ENCODE measurements around the gene NFS1. TPM values are rescaled to one million over a fixed set of nuclear protein-coding genes. Genes with fewer than 3 reads are reported as not detected.
"Not testable (repeated sequence)": the region's sequence is repeated elsewhere in the genome, so short reads cannot be mapped to it uniquely, and the experiment has no call there.

The NFS1 gene
- polyA plus RNA-seq, 1 donor (not counting 4 experiments of a cell fraction or from before 2014, with no cell fraction given), result 39.6 TPM

DNA sequence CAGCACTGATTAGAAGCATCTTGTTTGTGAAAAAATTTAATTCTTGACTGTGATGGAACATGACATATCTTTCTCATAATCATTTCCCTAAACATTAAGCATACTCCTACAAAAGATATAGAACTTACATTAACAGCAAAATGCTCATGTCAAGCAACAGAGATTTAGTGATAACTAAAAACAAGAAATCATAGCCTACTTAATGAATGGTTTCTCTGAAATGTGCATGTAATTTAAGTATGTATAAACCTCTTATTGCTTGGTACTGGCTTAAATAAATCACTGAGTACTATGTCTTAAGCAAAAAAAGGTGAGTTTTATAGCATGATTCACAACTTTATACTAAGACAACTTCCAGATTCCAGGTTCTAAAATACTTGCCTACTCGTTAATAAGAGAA, 9.3 kb upstream of the NFS1 start:
- dilution Hi-C loops (cut with MboI; ENCODE audit: extremely low pct_ligation_motif_present, low sequenced_read_pairs), result no loop called here
- Histone ChIP-seq H3K27me3 (ENCODE audit: control insufficient read depth, extremely low read depth, insufficient read depth, low read length) (no peaks in the 10 kb centered on the region), H2AFZ (ENCODE audit: control insufficient read depth, low read length) (no peak overlapping the region), H3K4me1 (ENCODE audit: control insufficient read depth, extremely low read depth, insufficient read depth, low read length) (no peaks in the 10 kb centered on the region), H3K36me3 (ENCODE audit: control insufficient read depth in 2 of 2, extremely low read depth in 1 of 2, insufficient read depth in 2 of 2, low read length in 2 of 2) (peaks cover 27 to 45% of the 10 kb centered on the region in 2 experiments), H3K9ac (ENCODE audit: control insufficient read depth, extremely low read depth, insufficient read depth, low read length) (no peak overlapping the region), H3K27ac (ENCODE audit: control insufficient read depth, insufficient read depth, low read length) (no peak overlapping the region), H3K4me3 (ENCODE audit: control insufficient read depth in 2 of 3, extremely low read depth in 1 of 3, insufficient read depth in 2 of 3, low read depth in 1 of 3, low read length in 3 of 3) (no peak overlapping the region), H3K79me2 (ENCODE audit: control insufficient read depth, insufficient read depth, low read length) (peaks cover 40% of the 10 kb centered on the region), H3K9me1 (ENCODE audit: control insufficient read depth, extremely low read depth, insufficient read depth, low read length) (no peaks in the 10 kb centered on the region), H4K20me1 (ENCODE audit: control insufficient read depth, extremely low read depth, insufficient read depth, low read length) (peaks cover 14% of the 10 kb centered on the region), H3K4me2 (ENCODE audit: control insufficient read depth, extremely low read depth, insufficient read depth, low read depth, low read length) (no peak overlapping the region), H3K9me3 (ENCODE audit: control insufficient read depth, low read depth, low read length) (no peaks in the 10 kb centered on the region)
- DNase-seq (ENCODE audit: low read depth, low spot score) (no peak), FAIRE-seq (no peak)
- TF ChIP-seq, protein P1, sequence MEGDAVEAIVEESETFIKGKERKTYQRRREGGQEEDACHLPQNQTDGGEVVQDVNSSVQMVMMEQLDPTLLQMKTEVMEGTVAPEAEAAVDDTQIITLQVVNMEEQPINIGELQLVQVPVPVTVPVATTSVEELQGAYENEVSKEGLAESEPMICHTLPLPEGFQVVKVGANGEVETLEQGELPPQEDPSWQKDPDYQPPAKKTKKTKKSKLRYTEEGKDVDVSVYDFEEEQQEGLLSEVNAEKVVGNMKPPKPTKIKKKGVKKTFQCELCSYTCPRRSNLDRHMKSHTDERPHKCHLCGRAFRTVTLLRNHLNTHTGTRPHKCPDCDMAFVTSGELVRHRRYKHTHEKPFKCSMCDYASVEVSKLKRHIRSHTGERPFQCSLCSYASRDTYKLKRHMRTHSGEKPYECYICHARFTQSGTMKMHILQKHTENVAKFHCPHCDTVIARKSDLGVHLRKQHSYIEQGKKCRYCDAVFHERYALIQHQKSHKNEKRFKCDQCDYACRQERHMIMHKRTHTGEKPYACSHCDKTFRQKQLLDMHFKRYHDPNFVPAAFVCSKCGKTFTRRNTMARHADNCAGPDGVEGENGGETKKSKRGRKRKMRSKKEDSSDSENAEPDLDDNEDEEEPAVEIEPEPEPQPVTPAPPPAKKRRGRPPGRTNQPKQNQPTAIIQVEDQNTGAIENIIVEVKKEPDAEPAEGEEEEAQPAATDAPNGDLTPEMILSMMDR (optimal IDR thresholded peaks at IDR 0.05 in 1 of 3, IDR thresholded peaks at IDR 0.05 in 1 of 3, conservative IDR thresholded peaks at IDR 0.05 in 1 of 3; ENCODE audit: extremely low read depth in 1 of 3, insufficient read depth in 2 of 3, low read length in 3 of 3), result no peak
- TF ChIP-seq EZH2 (IDR thresholded peaks at IDR 0.05; ENCODE audit: low read length), result no peak

GRCh38 chr20:35706591-35707529, 7.7 kb upstream of the NFS1 start:
- H3K79me2 ChIP-seq (ENCODE audit: control insufficient read depth, insufficient read depth, low read length), result peaks cover 28% of the 10 kb centered on the region
- H2AFZ ChIP-seq (ENCODE audit: control insufficient read depth, low read length); H3K4me1 ChIP-seq (ENCODE audit: control insufficient read depth, extremely low read depth, insufficient read depth, low read length); H3K9ac ChIP-seq (ENCODE audit: control insufficient read depth, extremely low read depth, insufficient read depth, low read length); H3K4me3 ChIP-seq (ENCODE audit: control insufficient read depth in 2 of 3, extremely low read depth in 1 of 3, insufficient read depth in 2 of 3, low read depth in 1 of 3, low read length in 3 of 3); H3K27ac ChIP-seq (ENCODE audit: control insufficient read depth, insufficient read depth, low read length); H3K4me2 ChIP-seq (ENCODE audit: control insufficient read depth, extremely low read depth, insufficient read depth, low read depth, low read length); H3K9me1 ChIP-seq (ENCODE audit: control insufficient read depth, extremely low read depth, insufficient read depth, low read length); H3K9me3 ChIP-seq (ENCODE audit: control insufficient read depth, low read depth, low read length); H3K27me3 ChIP-seq (ENCODE audit: control insufficient read depth, extremely low read depth, insufficient read depth, low read length); DNase-seq (ENCODE audit: low read depth, low spot score); dilution Hi-C loops (cut with MboI; ENCODE audit: extremely low pct_ligation_motif_present, low sequenced_read_pairs); FAIRE-seq: not testable (repeated sequence)
- peaks cover 11% of the 10 kb centered on the region for H4K20me1 ChIP-seq (ENCODE audit: control insufficient read depth, extremely low read depth, insufficient read depth, low read length)
- peaks cover 25 to 37% of the 10 kb centered on the region in 2 experiments for H3K36me3 ChIP-seq (ENCODE audit: control insufficient read depth in 2 of 2, extremely low read depth in 1 of 2, insufficient read depth in 2 of 2, low read length in 2 of 2)

DNA sequence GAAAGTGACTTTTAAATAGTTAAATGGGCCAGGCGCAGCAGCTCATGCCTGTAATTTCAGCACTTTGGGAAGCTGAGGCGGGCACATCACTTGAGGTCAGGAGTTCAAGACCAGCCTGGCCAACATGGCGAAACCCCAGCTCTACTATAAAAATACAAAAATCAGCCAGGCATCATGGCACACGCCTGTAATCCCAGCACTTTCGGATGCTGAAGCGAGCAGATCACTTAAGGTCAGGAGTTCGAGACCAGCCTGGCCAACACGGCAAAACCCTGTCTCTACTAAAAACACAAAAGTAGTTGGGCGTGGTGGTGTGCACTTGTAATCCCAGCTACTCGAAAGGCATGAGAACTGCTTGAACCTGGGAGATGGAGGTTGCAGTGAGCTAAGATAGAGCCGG, 6.7 kb upstream of the NFS1 start:
- H3K9ac ChIP-seq (ENCODE audit: control insufficient read depth, extremely low read depth, insufficient read depth, low read length); dilution Hi-C loops (cut with MboI; ENCODE audit: extremely low pct_ligation_motif_present, low sequenced_read_pairs); H3K9me1 ChIP-seq (ENCODE audit: control insufficient read depth, extremely low read depth, insufficient read depth, low read length); H3K9me3 ChIP-seq (ENCODE audit: control insufficient read depth, low read depth, low read length); H2AFZ ChIP-seq (ENCODE audit: control insufficient read depth, low read length); FAIRE-seq; H3K4me1 ChIP-seq (ENCODE audit: control insufficient read depth, extremely low read depth, insufficient read depth, low read length); DNase-seq (ENCODE audit: low read depth, low spot score); H3K27me3 ChIP-seq (ENCODE audit: control insufficient read depth, extremely low read depth, insufficient read depth, low read length); H3K27ac ChIP-seq (ENCODE audit: control insufficient read depth, insufficient read depth, low read length); H3K4me3 ChIP-seq (ENCODE audit: control insufficient read depth in 2 of 3, extremely low read depth in 1 of 3, insufficient read depth in 2 of 3, low read depth in 1 of 3, low read length in 3 of 3); H3K4me2 ChIP-seq (ENCODE audit: control insufficient read depth, extremely low read depth, insufficient read depth, low read depth, low read length): not testable (repeated sequence)
- H3K36me3 ChIP-seq (ENCODE audit: control insufficient read depth in 2 of 2, extremely low read depth in 1 of 2, insufficient read depth in 2 of 2, low read length in 2 of 2), result peaks cover 23 to 40% of the 10 kb centered on the region in 2 experiments
- peaks cover 21% of the 10 kb centered on the region for H3K79me2 ChIP-seq (ENCODE audit: control insufficient read depth, insufficient read depth, low read length)
- peaks cover 11% of the 10 kb centered on the region for H4K20me1 ChIP-seq (ENCODE audit: control insufficient read depth, extremely low read depth, insufficient read depth, low read length)

Measured in keratinocyte (primary cell).